GM23338 (cell line): Measurements from ENCODE around the gene TBCD. TPM values are rescaled to one million over a fixed set of nuclear protein-coding genes. Genes with fewer than 3 reads are reported as not detected.

ENCODE experiments used
- ATAC-seq: fragments of 200-7000 bp; cut with Tn5 transposase; 3 replicates; pipeline ENCODE4 v1.9.1; 2020
- DNase-seq: peaks from one replicate; pipeline ENCODE4 v3.0.0-alpha.2; 2015; ENCODE audit warnings: low spot score
- H2AFZ ChIP-seq: fragments of 200-600 bp; sonication (generic); 2 replicates; pipeline ENCODE4 v1.8.0; 2016; ENCODE audit warnings: antibody characterized with exemption, mild to moderate bottlenecking, moderate library complexity
- H3F3A ChIP-seq: fragments of 200-600 bp; sonication (generic); replicated peaks from 2 replicates; pipeline ENCODE4 v1.8.0; 2017; ENCODE audit warnings: antibody characterized with exemption, mixed run types, low read depth
- H3K27ac ChIP-seq: fragments of 200-600 bp; sonication (generic); 2 replicates; pipeline ENCODE4 v1.6.1; 2016; ENCODE audit warnings: low read depth
- H3K27me3 ChIP-seq: fragments of 200-600 bp; sonication (generic); 2 replicates; pipeline ENCODE4 v1.8.0; 2016; ENCODE audit warnings: mild to moderate bottlenecking, mixed run types, moderate library complexity; ENCODE audit not compliant: insufficient read depth
- H3K36me3 ChIP-seq: fragments of 200-600 bp; sonication (generic); 2 replicates; pipeline ENCODE4 v1.8.0; 2016; ENCODE audit warnings: mild to moderate bottlenecking; ENCODE audit not compliant: insufficient read depth
- H3K4me1 ChIP-seq: fragments of 200-600 bp; sonication (generic); 2 replicates; pipeline ENCODE4 v1.8.0; 2016; ENCODE audit warnings: mild to moderate bottlenecking, moderate library complexity; ENCODE audit not compliant: insufficient read depth
- H3K4me2 ChIP-seq: fragments of 200-600 bp; sonication (generic); 2 replicates; pipeline ENCODE4 v1.7.1; 2017; ENCODE audit warnings: mixed run types
- H3K4me3 ChIP-seq: fragments of 200-600 bp; sonication (generic); 2 replicates; pipeline ENCODE4 v1.6.1; 2016; ENCODE audit warnings: mixed run types
- H3K79me2 ChIP-seq: fragments of 200-600 bp; sonication (generic); replicated peaks from 2 replicates; pipeline ENCODE4 v1.8.0; 2017; ENCODE audit warnings: mild to moderate bottlenecking; ENCODE audit not compliant: insufficient read depth
- H3K9me2 ChIP-seq: fragments of 200-600 bp; sonication (generic); 2 replicates; pipeline ENCODE4 v1.8.0; 2017; ENCODE audit not compliant: insufficient read depth
- H4K20me1 ChIP-seq: fragments of 200-600 bp; sonication (generic); replicated peaks from 2 replicates; pipeline ENCODE4 v1.8.0; 2017; ENCODE audit warnings: mild to moderate bottlenecking; ENCODE audit not compliant: insufficient read depth
- H3K27ac Mint-ChIP-seq: 2 replicates; pipeline ENCODE4 v1.8.0; 2020; ENCODE audit warnings: inconsistent platforms, mild to moderate bottlenecking, moderate library complexity, mixed read lengths
- H3K27me3 Mint-ChIP-seq: 3 replicates; pipeline ENCODE4 v1.8.0; 2022; ENCODE audit warnings: low read depth, mild to moderate bottlenecking, moderate library complexity, mixed read lengths, inconsistent platforms; ENCODE audit not compliant: insufficient read depth, poor library complexity
- H3K36me3 Mint-ChIP-seq: 3 replicates; pipeline ENCODE4 v1.8.0; 2021; ENCODE audit warnings: low read depth, mild to moderate bottlenecking, inconsistent platforms, moderate library complexity, mixed read lengths
- H3K4me1 Mint-ChIP-seq: 3 replicates; pipeline ENCODE4 v1.8.0; 2020; ENCODE audit warnings: mild to moderate bottlenecking, inconsistent platforms, mixed read lengths
- H3K4me3 Mint-ChIP-seq: 3 replicates; pipeline ENCODE4 v1.8.0; 2021; ENCODE audit warnings: moderate library complexity, mild to moderate bottlenecking, inconsistent platforms, mixed read lengths
- H3K9me3 Mint-ChIP-seq: 3 replicates; pipeline ENCODE4 v1.8.0; 2020; ENCODE audit warnings: moderate library complexity, mild to moderate bottlenecking, inconsistent platforms, mixed read lengths
- CREB1 ChIP-seq: fragments of 250-450 bp; sonication (Bioruptor Pico); IDR thresholded peaks from 2 replicates; pipeline ENCODE4 v1.5.0; 2020; ENCODE audit warnings: low read depth, mild to moderate bottlenecking, moderate library complexity
- CTCF ChIP-seq, 2 experiments: fragments of 200-600 bp in 1 of 2; sonication (generic) in 1 of 2; conservative IDR thresholded peaks; 2 replicates each; pipeline versions ENCODE4 v1.5.1 to v1.6.1; 2016 to 2017; ENCODE audit warnings: antibody characterized with exemption in 2 of 2, low read depth in 2 of 2, mild to moderate bottlenecking in 2 of 2, moderate library complexity in 1 of 2
- EZH2 ChIP-seq: fragments of 200-600 bp; sonication (generic); IDR thresholded peaks from one replicate; pipeline ENCODE4 v1.8.0; 2017; ENCODE audit warnings: antibody characterized with exemption, mild to moderate bottlenecking, low read depth; ENCODE audit not compliant: unreplicated experiment
- EZH2phosphoT487 ChIP-seq: fragments of 200-600 bp; sonication (generic); IDR thresholded peaks from one replicate; pipeline ENCODE4 v1.8.1; 2018; ENCODE audit warnings: antibody characterized with exemption; ENCODE audit not compliant: unreplicated experiment
- JUNB ChIP-seq: IDR thresholded peaks from one replicate; pipeline ENCODE4 v1.6.1; 2016; ENCODE audit warnings: antibody characterized with exemption; ENCODE audit not compliant: unreplicated experiment
- NANOG ChIP-seq: IDR thresholded peaks from 2 replicates; pipeline ENCODE4 v1.6.1; 2016; ENCODE audit warnings: antibody characterized with exemption, borderline replicate concordance
- POLR2AphosphoS5 ChIP-seq: IDR thresholded peaks from 2 replicates; pipeline ENCODE4 v1.6.1; 2016; ENCODE audit warnings: antibody characterized with exemption, low read depth
- REST ChIP-seq: IDR thresholded peaks from one replicate; pipeline ENCODE4 v1.6.1; 2018; ENCODE audit warnings: antibody characterized with exemption; ENCODE audit not compliant: unreplicated experiment
- STAT1 ChIP-seq: IDR thresholded peaks from one replicate; pipeline ENCODE4 v1.6.1; 2016; ENCODE audit warnings: antibody characterized with exemption; ENCODE audit not compliant: unreplicated experiment
- ZNF114 ChIP-seq: fragments of 250-450 bp; sonication (Bioruptor Pico); IDR thresholded peaks from 2 replicates; pipeline ENCODE4 v1.5.0; 2020; ENCODE audit warnings: mild to moderate bottlenecking, moderate library complexity
- ZNF331 ChIP-seq: fragments of 250-450 bp; sonication (Bioruptor Pico); IDR thresholded peaks from 2 replicates; pipeline ENCODE4 v1.5.0; 2020; ENCODE audit warnings: low read depth, mild to moderate bottlenecking, moderate library complexity
- polyA plus RNA-seq: library from polyadenylated mRNA; unstranded; fragments of >200 nt; fragmentation: Nextera tagmentation; extraction: Ambion mirVana; gene quantifications from 2 replicates; pipeline ENCODE4 v1.2.1, GENCODE V29; 2016
- total RNA-seq: library from RNA; depleted of rRNA; stranded (reverse); fragments of >200 nt; shearing (Covaris generic); gene quantifications from 2 replicates; pipeline ENCODE4 v1.2.3, GENCODE V29; 2014
- TF ChIP-seq, protein P1 (sequence below): IDR thresholded peaks from 2 replicates; pipeline ENCODE4 v1.6.1; 2016; ENCODE audit warnings: antibody characterized with exemption
- TF ChIP-seq, protein P2 (sequence below): fragments of 250-450 bp; sonication (Bioruptor Pico); IDR thresholded peaks from 2 replicates; pipeline ENCODE4 v1.5.0; 2020; ENCODE audit warnings: mild to moderate bottlenecking, moderate library complexity

The TBCD gene
- total and polyA plus RNA-seq, 2 experiments from 2014 or later: 75.0 to 116 TPM

DNA sequence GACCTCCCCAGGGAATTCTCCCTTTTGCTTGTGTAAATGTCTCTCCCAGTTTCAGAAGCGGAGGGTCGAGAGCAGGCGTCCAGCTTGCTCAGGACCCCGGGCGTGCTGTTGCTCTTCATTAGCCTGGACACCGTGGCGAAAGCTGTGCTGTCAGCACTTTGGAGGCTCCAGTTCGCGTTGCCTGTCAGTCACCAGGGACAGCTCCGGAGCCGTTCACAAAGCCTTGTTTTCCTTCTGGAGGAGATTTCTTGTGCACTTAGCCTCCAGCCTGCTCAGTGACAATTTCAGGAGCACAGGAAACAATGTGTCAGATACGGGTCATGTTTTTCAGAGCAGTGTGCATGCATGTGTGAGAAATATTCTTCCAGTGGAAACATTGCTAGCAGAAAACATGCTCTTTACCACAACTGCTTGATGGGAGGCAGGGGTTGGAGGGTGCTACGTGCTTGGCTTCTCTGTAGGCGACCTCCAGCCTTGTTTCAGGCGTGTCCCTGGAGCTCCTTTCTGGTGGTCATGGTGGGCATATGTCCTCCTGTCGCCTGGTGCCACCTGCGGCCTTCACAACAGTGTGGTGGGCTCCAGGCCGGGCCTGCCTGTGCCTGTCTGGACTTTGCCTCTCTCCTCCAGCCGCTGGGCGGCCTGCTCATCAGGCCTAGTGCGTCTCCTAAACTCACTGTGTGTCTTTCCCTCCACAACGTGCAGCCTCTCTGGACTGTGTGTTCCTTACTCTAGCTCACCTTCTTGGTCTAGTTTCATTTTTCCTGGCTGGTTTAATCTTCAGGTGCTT is 59.0 kb downstream of the TBCD start:
- Histone ChIP-seq H2AFZ (no peak overlapping the region), H3F3A (no peaks in the 10 kb centered on the region), H3K4me3 (no peak overlapping the region), H3K36me3 (0 out of 2 replicates have a peak, but pooled peaks cover 8% of the 10 kb centered on the region), H3K4me1 (no peaks in the 10 kb centered on the region), H3K9me2 (no peaks in the 10 kb centered on the region), H4K20me1 (peaks cover 3% of the 10 kb centered on the region), H3K4me2 (no peak overlapping the region), H3K27me3 (no peaks in the 10 kb centered on the region), H3K27ac (no peak overlapping the region), H3K79me2 (no peaks in the 10 kb centered on the region)
- Mint-ChIP-seq H3K27ac (no peak overlapping the region), H3K4me3 (no peak overlapping the region), H3K27me3 (peaks cover 9% of the 10 kb centered on the region), H3K36me3 (peaks cover 56% of the 10 kb centered on the region), H3K9me3 (no peaks in the 10 kb centered on the region), H3K4me1 (no peaks in the 10 kb centered on the region)
- no peak for TF ChIP-seq JUNB
- no peak for TF ChIP-seq CREB1 (CRISPR knock-in tag)
- TF ChIP-seq ZNF114 (CRISPR knock-in tag): no peak
- TF ChIP-seq CTCF (conservative IDR thresholded peaks at IDR 0.05; ENCODE audit: low read depth in 2 of 2): no peak
- TF ChIP-seq EZH2phosphoT487: no peak
- TF ChIP-seq, protein P1, sequence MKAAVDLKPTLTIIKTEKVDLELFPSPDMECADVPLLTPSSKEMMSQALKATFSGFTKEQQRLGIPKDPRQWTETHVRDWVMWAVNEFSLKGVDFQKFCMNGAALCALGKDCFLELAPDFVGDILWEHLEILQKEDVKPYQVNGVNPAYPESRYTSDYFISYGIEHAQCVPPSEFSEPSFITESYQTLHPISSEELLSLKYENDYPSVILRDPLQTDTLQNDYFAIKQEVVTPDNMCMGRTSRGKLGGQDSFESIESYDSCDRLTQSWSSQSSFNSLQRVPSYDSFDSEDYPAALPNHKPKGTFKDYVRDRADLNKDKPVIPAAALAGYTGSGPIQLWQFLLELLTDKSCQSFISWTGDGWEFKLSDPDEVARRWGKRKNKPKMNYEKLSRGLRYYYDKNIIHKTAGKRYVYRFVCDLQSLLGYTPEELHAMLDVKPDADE: no peak
- TF ChIP-seq REST: no peak
- TF ChIP-seq EZH2: no peak
- no peak for TF ChIP-seq POLR2AphosphoS5
- no peak for TF ChIP-seq NANOG
- TF ChIP-seq ZNF331 (CRISPR knock-in tag): no peak
- TF ChIP-seq, protein P2, sequence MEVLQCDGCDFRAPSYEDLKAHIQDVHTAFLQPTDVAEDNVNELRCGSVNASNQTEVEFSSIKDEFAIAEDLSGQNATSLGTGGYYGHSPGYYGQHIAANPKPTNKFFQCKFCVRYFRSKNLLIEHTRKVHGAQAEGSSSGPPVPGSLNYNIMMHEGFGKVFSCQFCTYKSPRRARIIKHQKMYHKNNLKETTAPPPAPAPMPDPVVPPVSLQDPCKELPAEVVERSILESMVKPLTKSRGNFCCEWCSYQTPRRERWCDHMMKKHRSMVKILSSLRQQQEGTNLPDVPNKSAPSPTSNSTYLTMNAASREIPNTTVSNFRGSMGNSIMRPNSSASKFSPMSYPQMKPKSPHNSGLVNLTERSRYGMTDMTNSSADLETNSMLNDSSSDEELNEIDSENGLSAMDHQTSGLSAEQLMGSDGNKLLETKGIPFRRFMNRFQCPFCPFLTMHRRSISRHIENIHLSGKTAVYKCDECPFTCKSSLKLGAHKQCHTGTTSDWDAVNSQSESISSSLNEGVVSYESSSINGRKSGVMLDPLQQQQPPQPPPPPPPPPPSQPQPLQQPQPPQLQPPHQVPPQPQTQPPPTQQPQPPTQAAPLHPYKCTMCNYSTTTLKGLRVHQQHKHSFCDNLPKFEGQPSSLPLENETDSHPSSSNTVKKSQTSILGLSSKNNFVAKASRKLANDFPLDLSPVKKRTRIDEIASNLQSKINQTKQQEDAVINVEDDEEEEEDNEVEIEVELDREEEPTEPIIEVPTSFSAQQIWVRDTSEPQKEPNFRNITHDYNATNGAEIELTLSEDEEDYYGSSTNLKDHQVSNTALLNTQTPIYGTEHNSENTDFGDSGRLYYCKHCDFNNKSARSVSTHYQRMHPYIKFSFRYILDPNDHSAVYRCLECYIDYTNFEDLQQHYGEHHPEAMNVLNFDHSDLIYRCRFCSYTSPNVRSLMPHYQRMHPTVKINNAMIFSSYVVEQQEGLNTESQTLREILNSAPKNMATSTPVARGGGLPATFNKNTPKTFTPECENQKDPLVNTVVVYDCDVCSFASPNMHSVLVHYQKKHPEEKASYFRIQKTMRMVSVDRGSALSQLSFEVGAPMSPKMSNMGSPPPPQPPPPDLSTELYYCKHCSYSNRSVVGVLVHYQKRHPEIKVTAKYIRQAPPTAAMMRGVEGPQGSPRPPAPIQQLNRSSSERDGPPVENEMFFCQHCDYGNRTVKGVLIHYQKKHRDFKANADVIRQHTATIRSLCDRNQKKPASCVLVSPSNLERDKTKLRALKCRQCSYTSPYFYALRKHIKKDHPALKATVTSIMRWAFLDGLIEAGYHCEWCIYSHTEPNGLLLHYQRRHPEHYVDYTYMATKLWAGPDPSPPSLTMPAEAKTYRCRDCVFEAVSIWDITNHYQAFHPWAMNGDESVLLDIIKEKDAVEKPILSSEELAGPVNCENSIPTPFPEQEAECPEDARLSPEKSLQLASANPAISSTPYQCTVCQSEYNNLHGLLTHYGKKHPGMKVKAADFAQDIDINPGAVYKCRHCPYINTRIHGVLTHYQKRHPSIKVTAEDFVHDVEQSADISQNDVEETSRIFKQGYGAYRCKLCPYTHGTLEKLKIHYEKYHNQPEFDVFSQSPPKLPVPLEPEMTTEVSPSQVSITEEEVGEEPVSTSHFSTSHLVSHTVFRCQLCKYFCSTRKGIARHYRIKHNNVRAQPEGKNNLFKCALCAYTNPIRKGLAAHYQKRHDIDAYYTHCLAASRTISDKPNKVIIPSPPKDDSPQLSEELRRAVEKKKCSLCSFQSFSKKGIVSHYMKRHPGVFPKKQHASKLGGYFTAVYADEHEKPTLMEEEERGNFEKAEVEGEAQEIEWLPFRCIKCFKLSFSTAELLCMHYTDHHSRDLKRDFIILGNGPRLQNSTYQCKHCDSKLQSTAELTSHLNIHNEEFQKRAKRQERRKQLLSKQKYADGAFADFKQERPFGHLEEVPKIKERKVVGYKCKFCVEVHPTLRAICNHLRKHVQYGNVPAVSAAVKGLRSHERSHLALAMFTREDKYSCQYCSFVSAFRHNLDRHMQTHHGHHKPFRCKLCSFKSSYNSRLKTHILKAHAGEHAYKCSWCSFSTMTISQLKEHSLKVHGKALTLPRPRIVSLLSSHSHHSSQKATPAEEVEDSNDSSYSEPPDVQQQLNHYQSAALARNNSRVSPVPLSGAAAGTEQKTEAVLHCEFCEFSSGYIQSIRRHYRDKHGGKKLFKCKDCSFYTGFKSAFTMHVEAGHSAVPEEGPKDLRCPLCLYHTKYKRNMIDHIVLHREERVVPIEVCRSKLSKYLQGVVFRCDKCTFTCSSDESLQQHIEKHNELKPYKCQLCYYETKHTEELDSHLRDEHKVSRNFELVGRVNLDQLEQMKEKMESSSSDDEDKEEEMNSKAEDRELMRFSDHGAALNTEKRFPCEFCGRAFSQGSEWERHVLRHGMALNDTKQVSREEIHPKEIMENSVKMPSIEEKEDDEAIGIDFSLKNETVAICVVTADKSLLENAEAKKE (CRISPR knock-in tag): no peak
- TF ChIP-seq STAT1: no peak
- no peak for ATAC-seq
- no peak for DNase-seq
